Mammary epithelial cell (primary cell): Measurements from ENCODE around the gene DNER.

Experiments used
- CTCF ChIP-seq, 2 donors: IDR thresholded peaks in 1 of 2; conservative IDR thresholded peaks in 1 of 2; 2 replicates each; pipeline ENCODE4 v1.5.1; 2011 to 2012; ENCODE audit warnings: inconsistent platforms in 2 of 2, low read length in 2 of 2, mild to moderate bottlenecking in 2 of 2, control low read depth in 1 of 2, low read depth in 1 of 2; ENCODE audit not compliant: insufficient read depth in 1 of 2; ENCODE audit errors: extremely low read depth in 1 of 2
- EZH2 ChIP-seq: IDR thresholded peaks from 2 replicates; pipeline ENCODE4 v1.6.1; 2012; ENCODE audit warnings: low read length, inconsistent platforms, borderline replicate concordance

DNA sequence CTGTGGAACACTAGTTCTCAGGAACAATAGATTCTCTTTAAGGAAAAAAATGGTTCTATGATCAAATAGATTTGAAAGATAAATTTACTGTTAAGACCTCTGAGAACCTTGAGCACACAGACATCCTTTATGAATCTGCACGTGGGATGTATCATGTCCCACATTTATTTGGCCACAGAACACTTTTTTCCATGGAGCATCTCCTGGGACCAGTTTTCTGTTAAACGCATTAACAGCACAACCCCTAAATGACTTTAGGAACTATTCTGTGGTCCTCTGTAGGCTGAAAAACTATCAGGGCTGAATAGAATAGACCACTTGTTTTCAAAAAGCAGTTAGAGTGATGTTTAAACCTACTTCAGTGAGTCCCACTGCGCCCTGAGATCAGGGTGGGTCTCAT, 311.1 kb downstream of the DNER start:
- TF ChIP-seq CTCF (conservative IDR thresholded peaks at IDR 0.05 in 1 of 2, IDR thresholded peaks at IDR 0.05 in 1 of 2; ENCODE audit: extremely low read depth in 1 of 2, insufficient read depth in 1 of 2, low read depth in 1 of 2, low read length in 2 of 2) (no peak), EZH2 (no peak)
